ENCODE results near the gene CERKL.

The CERKL gene

DNA sequence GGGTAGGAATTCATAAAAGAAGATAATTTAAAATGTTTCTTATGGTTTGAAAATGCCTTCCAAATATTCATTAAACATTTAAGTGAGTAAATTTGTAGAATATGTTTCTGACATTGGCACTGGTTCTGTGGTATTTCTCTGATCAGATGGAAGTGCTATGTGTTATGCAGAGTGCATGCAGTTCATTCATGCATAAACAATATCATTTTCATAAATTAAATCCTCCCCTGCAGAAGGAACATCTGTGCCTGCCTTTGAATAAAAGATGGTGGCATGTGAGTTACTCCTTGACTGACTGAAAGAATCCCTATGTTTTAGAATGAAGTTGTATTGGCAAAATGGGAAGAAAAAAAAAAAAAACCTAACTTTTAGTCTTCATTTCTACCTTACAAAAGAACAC, 17.6 kb upstream of the CERKL start:
- no peak overlapping the region for H2AFZ ChIP-seq (ENCODE audit: low read length)
- no peak overlapping the region for H3K27ac ChIP-seq (ENCODE audit: low read depth, low read length, poor library complexity, severe bottlenecking)
- H3K9me2 ChIP-seq (ENCODE audit: low read depth, low read length): no peaks in the 10 kb centered on the region
- no peak overlapping the region for H3K4me3 ChIP-seq (ENCODE audit: low read depth, low read length, poor library complexity, severe bottlenecking)
- no peak overlapping the region for H3K4me2 ChIP-seq (ENCODE audit: low read length)
- TF ChIP-seq EZH2 (IDR thresholded peaks at IDR 0.05; ENCODE audit: borderline replicate concordance, low read length): no peak
- TF ChIP-seq, protein P1, sequence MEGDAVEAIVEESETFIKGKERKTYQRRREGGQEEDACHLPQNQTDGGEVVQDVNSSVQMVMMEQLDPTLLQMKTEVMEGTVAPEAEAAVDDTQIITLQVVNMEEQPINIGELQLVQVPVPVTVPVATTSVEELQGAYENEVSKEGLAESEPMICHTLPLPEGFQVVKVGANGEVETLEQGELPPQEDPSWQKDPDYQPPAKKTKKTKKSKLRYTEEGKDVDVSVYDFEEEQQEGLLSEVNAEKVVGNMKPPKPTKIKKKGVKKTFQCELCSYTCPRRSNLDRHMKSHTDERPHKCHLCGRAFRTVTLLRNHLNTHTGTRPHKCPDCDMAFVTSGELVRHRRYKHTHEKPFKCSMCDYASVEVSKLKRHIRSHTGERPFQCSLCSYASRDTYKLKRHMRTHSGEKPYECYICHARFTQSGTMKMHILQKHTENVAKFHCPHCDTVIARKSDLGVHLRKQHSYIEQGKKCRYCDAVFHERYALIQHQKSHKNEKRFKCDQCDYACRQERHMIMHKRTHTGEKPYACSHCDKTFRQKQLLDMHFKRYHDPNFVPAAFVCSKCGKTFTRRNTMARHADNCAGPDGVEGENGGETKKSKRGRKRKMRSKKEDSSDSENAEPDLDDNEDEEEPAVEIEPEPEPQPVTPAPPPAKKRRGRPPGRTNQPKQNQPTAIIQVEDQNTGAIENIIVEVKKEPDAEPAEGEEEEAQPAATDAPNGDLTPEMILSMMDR (IDR thresholded peaks at IDR 0.05; ENCODE audit: low read length): no peak
- H3K9ac ChIP-seq (ENCODE audit: low read length): no peak overlapping the region
- no peaks in the 10 kb centered on the region for H3K27me3 ChIP-seq (ENCODE audit: insufficient read depth, low read length)
- H3K36me3 ChIP-seq (ENCODE audit: insufficient read depth, low read length): no peaks in the 10 kb centered on the region
- no peaks in the 10 kb centered on the region for H3F3A ChIP-seq (ENCODE audit: insufficient read depth, low read length)
- H3K79me2 ChIP-seq (ENCODE audit: insufficient read depth, low read length): no peaks in the 10 kb centered on the region
- no peaks in the 10 kb centered on the region for H3K9me3 ChIP-seq (ENCODE audit: low read length)
- H4K20me1 ChIP-seq (ENCODE audit: insufficient read depth, low read length): no peaks in the 10 kb centered on the region
- H3K4me1 ChIP-seq (ENCODE audit: insufficient read depth, low read length, severe bottlenecking): no peaks in the 10 kb centered on the region

DNA sequence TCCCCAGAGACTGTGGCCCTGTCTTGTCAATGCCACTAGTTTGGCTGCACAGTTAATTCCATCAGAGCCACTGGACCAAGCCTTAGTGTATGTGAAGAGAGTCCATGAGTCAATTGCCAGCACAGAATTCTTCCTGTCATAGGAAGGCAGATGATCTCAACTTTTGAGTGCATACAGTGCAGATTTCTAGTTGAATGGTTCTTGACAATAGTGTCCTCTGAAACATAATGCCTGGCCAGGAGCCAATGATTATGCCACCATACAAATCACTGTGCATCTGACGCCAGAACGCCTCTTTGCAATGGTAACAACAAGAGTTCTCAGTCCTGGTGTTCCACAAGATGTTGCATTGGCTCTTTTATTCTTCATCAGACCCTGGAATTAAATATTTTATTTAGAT, 16.3 kb upstream of the CERKL start:
- Histone ChIP-seq H3F3A (ENCODE audit: insufficient read depth, low read length) (no peaks in the 10 kb centered on the region), H3K4me3 (ENCODE audit: low read depth, low read length, poor library complexity, severe bottlenecking) (no peak overlapping the region), H3K27me3 (ENCODE audit: insufficient read depth, low read length) (no peaks in the 10 kb centered on the region), H3K27ac (ENCODE audit: low read depth, low read length, poor library complexity, severe bottlenecking) (no peak overlapping the region), H3K36me3 (ENCODE audit: insufficient read depth, low read length) (no peaks in the 10 kb centered on the region), H4K20me1 (ENCODE audit: insufficient read depth, low read length) (no peaks in the 10 kb centered on the region), H3K4me1 (ENCODE audit: insufficient read depth, low read length, severe bottlenecking) (no peaks in the 10 kb centered on the region), H2AFZ (ENCODE audit: low read length) (no peak overlapping the region), H3K4me2 (ENCODE audit: low read length) (no peak overlapping the region), H3K9me3 (ENCODE audit: low read length) (no peaks in the 10 kb centered on the region), H3K9me2 (ENCODE audit: low read depth, low read length) (no peaks in the 10 kb centered on the region), H3K9ac (ENCODE audit: low read length) (no peak overlapping the region), H3K79me2 (ENCODE audit: insufficient read depth, low read length) (no peaks in the 10 kb centered on the region)
- TF ChIP-seq, protein P1 (IDR thresholded peaks at IDR 0.05; ENCODE audit: low read length): no peak
- TF ChIP-seq EZH2 (IDR thresholded peaks at IDR 0.05; ENCODE audit: borderline replicate concordance, low read length): no peak

DNA sequence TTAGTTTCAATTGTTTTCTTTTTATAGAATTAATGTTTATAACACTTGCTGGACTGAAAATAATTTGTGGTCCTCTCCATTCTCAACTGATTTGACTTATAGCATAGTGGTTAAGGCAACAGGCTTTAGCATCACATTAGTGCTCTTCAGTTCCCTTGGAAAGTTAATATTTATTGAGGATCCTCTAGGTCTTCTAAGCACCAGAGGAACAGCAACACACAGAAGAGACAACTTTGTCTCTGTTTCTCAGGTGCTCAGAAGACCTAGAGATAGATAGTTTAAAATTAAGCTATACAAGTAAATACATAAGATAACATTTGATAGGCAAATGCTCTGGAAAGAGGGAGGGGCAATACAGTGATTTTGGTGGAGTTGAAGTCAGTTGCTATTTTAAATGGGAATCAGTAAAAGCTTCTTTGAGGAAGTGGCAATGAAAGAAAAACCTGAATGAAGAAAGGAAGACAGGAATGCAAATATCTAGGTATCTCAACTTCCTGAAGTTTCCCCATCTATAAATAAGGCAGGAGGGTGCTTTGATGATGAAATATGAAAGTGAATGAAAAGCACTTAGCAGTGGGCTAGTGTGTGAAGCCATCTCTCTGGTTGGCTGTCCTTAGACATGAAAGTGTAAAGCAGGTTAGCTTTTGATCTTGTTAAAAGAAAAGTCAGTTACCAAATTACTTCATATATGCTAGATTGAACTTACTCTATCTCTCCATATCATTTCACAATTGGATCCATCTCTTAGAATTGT, 15.5 kb upstream of the CERKL start:
- Histone ChIP-seq H3F3A (ENCODE audit: insufficient read depth, low read length) (no peaks in the 10 kb centered on the region), H3K4me3 (ENCODE audit: low read depth, low read length, poor library complexity, severe bottlenecking) (no peak overlapping the region), H3K79me2 (ENCODE audit: insufficient read depth, low read length) (no peaks in the 10 kb centered on the region), H3K27ac (ENCODE audit: low read depth, low read length, poor library complexity, severe bottlenecking) (no peak overlapping the region), H3K36me3 (ENCODE audit: insufficient read depth, low read length) (no peaks in the 10 kb centered on the region), H3K4me2 (ENCODE audit: low read length) (no peak overlapping the region), H2AFZ (ENCODE audit: low read length) (no peak overlapping the region), H3K9me3 (ENCODE audit: low read length) (no peaks in the 10 kb centered on the region), H3K9ac (ENCODE audit: low read length) (no peak overlapping the region), H3K27me3 (ENCODE audit: insufficient read depth, low read length) (no peaks in the 10 kb centered on the region), H3K9me2 (ENCODE audit: low read depth, low read length) (no peaks in the 10 kb centered on the region), H3K4me1 (ENCODE audit: insufficient read depth, low read length, severe bottlenecking) (no peaks in the 10 kb centered on the region), H4K20me1 (ENCODE audit: insufficient read depth, low read length) (no peaks in the 10 kb centered on the region)
- no peak for TF ChIP-seq EZH2 (IDR thresholded peaks at IDR 0.05; ENCODE audit: borderline replicate concordance, low read length)
- TF ChIP-seq, protein P1 (IDR thresholded peaks at IDR 0.05; ENCODE audit: low read length): no peak

All from OCI-LY1 (cell line).